Activated CD8-positive, alpha-beta memory T cell treated with anti-CD3 and anti-CD28 coated beads, Interleukin-2, amount 50 U/mL, for 1 hour (primary cell): ENCODE measurements around the gene CRADD.
"Not testable (repeated sequence)": the region's sequence is repeated elsewhere in the genome, so short reads cannot be mapped to it uniquely, and the experiment has no call there.

Experiments used
- DNase-seq: peaks from one replicate; pipeline ENCODE4 v3.0.0-alpha.2; 2020; ENCODE audit errors: extremely low read depth

CRADD gene

DNA sequence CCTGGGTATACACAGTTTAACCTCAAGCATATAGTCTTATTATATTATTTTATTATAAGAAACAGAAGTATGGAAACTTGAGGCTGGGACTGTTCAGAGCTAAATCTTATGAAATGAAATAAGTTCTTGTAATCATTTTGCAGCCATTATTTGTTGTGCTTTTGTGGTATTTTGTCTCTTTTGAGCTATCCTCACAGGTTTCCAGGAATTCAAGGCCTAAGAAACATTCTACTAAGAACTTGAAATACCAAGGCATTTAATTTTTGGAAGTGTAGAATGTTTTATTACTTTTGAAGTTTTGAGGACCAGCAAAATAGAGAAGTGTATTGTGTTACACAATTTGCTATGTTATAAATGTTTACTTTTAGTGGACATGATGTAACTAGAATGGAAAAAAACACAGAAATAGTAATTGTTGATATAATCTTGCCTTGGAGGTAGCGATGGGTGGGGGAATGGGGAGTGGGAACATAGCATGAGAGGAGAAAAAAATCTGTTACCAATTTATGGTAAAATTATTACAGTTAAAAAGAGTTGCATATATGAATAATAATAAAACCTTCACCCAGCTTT is 81.7 kb downstream of the CRADD start:
- DNase-seq: no peak

DNA sequence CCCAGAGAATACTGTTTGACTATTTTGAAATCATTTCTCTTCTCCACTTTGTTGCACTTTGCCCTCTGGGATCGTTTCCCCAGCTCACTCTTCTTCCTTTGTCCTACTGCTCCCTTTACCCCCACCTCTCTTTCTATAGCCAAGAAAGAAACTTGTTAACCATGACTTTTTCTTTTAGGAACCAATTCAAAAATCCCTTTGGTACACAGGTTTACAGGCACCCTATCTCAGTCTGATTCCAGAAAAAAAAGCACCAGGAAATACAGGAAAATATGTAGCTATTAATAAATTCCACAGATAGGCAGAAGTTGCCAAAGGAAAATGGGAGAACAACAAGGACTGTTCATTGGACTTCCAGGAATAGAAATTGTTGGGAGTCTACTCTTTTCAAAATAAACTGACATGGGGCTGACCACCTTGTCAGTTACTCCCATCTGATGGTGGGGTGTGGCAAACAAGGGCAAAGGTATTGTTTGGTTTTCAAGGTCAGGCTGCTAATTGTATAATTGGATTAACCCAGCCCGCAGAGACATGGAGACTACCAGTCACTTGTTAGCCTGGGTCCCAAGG is 82.4 kb downstream of the CRADD start:
- no peak for DNase-seq

DNA sequence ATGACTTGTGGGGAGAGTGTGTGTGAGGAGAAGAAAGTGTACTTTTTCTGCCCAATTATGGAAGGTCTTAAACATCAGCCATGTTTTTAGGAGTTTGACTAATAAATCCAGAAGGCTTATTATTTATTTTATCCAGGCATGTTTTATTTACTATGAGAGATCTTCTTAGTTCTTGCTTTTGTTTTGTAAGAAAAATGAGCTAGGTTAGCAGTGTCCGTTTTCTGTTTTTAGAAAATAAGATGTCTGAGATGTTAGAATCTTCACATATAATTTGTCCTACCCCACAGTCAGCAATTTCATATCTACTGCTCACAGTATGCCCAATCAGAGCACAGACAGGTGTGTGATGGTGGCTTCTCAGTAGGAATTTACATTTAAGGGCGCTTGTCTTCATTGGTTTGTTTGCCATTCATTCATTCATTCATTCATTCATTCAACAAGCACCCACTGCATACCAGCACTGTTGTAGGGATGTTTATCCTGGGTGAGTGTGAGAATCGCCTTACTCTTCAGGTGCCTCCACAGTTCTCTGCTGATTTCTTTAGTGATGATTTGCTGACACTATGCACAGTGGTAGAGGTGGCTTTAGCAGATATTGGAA is 83.2 kb downstream of the CRADD start:
- DNase-seq: no peak

DNA sequence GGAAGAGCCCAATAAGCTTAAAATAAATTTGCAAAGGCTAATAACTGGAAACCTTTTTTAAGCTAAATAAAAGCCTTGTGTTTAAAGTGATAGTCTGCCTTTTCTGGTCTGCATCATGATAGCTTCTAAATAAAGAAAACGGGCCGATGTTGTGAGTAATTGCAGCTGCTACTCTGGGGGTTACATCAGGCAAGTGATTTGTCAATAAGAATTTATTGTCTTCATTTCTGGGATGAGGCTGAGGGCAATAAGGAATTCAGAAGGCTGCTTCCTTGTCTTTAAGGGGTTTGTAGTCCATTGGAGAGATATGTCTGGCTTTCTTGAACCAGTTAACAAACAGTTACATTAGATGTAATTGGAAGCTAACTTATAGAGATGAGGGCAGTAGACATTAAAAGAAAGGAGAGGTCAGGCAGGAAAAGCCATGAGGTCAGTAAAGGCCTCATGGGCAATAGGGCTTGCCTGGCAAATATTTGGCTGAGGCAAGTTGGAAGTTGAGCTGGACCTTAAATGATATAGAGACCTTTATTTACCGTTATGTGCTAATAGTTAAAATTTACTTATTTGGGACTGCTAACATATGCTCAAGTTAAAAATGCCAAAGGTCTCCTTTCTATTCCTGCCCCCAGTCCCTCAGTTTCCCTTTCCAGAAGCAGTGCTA is 85.0 kb downstream of the CRADD start:
- DNase-seq: no peak

DNA sequence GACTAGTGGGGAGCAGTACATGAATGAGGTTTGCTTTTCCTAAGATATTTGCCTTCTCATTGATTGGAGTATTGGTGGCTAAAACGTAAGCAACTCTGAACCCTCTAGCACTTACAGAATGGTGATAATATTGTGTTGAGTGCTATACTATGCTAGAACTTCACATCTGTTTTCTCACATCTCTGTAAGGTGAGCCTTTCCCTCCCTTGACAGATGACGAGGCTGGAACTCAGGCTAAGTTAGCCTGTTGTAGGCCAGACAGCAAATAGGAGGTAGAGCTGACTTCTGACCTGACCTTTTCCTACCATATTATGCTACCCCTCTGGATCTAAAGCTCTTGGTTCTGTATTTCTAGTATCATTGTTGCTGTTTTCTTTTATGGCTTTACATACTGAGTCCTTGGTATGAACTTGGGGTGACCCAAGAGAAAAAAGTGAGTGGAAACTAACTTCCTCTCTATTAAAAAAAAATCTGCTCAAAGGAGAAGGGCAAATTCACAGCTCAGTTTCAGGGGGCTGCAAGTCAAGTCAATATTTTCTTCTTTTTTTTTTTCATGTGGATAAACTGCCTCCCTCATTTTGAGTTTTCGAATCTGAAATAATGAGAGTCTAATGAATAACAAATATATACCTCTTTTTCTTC is 85.9 kb downstream of the CRADD start:
- no peak for DNase-seq

DNA sequence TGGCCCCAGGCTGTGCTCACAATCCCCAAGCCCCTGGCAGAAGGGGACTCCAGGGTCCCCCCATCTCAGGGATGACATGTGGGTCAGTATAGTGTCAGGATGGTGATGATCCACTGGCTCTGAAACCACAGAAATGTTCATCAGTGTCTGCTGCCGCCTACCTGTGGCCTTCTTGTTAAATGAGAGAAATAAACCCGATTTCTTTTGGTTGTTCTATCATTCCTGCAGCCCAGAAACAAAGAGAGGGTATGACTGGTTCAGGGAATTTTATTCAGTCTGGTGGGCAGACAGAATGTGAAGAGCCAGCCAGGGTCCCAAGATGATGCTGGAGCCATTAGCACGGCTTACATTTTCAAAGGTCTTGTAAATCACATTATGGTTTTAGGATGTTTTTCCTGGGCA is 86.6 kb downstream of the CRADD start:
- no peak for DNase-seq

DNA sequence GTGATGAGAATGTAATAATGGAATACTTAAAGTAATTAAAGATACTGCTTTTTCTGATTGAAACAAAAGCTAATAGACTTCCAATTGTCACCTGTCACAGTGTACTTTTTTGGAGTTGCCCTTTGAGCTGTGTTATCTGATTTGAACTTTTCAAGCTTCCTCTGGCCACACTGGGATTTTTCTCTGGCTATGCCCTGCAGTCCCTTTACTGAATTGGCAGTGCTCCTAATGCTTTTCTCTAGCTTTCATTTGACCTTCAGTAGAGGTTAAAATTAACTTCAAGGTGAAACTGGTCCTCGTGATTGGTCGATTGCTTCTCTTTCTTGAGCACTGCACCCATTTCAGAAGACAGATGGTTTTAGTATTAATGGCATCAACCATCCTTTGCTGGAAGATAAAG is 89.2 kb downstream of the CRADD start:
- DNase-seq: no peak

DNA sequence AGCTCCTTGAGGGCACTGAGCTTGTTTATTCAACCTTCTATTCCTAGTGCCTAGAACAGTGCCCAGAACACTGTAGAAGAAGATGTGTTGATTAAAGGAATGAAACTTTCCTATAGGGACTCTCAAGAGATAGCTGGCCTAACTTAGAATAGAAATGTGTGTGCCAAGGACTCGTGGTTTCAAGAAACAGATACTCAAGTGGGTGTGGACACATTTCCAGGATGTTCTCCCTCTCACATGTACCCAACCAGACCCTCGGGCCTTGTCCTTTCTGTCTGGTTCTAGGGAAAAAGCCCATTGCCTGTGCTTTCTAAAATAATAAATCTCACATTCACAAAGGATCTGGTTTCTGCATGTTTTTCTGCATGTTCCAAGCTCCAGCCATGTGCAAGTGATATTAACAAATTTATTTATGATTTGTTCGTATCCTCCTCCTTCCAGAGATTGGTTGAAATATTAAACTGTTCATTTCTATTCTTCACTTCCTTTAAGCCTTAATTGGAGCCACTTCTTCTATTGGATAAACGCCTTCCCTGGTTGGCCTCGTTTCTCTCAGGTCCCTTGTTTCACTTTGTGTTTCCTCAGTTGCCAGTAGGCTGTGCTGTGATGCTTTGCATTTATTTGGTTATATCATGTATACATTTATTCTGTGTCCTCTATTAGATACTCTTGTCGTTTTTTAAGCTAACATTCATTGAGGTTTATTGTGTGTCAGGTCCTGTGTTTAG is 89.8 kb downstream of the CRADD start:
- no peak for DNase-seq

DNA sequence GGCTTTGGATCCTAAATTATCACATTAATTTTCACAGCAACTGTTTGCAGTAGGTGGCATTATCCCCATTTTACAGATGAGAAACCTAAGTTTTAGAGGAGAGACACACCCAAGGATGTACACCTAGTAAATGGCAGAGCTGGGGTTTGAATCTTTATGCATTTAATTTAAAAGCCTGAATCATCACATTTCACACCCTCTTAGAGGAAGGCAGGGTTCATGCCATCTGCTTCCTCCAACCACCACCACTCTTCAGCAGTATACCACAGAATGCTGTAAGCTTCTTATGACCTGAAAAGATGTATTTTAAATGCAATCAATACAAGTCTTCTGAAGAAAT is 90.3 kb downstream of the CRADD start:
- DNase-seq: no peak

DNA sequence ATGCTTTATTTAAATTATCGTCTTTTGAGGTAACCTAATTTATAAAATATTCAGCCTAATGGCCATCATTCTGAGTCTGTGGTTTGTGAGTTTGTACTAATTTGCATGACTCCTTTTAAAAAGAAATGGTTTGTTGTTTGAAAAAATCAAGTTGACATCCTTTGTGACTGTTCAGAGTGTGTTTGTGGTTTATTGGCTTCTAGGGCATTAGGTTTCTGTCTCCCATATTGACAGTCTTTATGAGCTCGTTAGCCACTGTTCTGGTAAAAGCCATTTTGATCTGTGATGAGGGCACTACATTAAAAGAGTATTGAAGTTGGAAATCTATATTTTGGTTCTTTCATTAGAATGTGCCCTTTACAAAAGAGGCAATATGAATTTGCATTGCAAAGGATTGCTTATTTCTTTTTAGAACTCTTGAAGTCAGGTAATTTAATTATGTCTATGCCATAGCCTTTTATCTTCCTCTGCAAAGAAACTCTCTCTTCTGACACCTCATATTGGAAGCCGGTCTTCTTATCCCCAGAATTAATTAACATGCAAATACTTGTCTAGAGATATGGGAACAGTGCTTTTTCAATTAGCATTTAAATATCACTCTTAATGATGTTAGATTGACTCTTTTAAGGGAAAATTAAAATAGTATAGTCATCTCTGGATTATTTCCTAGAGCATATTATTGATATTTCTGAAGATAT is 95.0 kb downstream of the CRADD start:
- DNase-seq: no peak

DNA sequence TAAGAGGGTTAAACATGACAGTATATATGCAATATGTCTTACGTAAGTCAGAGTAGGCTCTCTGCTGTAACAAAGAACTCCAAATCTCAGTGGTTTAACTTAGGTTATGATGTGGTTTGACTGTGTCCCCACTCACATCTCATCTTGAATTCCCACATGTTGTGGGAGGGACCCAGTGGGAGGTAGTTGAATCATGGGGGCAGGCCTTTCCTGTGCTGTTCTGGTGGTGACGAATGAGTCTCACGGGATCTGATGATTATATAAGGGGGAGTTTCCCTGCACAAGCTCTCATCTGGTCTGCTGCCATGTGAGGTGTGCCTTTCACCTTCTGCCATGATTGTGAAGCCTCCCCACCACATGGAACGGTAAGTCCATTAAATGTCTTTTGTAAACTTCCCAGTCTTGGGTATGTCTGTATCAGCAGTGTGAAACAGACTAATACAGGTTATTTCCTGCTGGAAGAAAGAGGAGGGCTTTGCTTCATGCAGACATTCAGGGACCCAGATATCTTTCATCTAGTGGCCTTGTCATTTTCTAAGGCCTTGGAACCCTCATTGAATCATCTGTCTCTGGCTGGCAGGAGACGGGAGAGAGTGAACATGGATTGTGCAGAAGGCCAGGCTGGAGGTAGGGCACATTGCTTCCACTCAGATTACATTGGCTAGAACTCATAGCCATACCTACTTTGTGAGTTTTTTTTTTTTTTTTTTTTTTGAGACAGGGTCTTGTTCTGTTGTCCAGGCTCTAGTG is 96.1 kb downstream of the CRADD start:
- DNase-seq: no peak

DNA sequence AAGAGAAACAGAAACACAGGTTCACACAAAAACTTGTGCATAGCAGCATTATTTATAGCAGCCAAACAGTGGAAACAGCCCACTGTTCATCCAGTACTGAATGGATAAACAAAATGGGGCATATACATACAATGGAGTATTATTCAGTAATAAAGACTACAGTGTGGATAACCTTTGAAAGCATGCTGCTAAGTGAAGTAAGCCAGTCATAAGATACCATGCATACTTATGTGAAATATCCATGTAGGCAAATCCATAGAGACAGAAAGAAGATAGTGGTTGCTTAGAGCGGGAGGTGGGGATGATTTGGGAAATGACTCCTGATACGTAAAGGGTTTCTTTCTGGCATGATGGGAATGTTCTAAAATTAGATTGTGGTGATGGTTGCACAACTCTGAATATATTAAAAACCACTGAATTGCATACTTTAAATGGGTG is 99.4 kb downstream of the CRADD start:
- DNase-seq: no peak

DNA sequence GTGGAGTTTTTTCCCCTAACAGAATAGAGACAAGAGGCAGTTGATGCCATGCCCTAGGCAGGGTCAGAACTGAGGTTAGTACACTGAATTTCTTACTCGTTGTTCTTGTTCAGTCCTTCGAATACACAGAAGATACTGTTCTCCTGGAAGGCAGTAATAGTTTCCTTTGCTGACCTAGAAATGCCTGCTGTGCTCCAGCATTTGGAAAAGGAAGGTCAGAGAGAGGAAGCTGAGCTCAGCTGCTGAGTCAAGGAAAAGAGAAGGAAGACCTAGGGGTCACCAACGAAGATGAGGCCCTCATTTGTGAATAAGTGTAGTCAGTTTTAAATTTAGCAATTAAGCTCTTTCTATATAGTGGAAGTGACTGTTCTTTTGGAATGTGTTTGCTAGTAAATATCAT is 100.1 kb downstream of the CRADD start:
- DNase-seq: no peak

DNA sequence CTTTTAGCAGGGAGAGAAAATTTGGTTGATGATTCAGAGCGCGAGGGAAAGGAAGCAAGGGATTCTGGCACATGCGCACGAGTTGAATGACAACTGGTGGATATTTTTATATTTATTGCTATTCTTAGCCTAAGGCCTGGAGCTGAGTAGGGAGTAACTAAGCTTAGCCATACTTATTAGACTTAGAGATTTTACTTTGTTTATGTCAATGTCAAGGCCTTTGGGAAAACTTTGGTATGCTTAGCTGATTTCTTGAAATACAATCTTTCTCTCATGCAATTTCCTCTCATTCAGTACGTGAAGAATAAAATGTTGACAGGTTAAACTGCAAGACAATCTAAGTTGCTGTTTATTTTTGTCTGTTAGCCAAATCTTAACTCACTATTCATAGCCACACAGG is 101.1 kb downstream of the CRADD start:
- DNase-seq: no peak

DNA sequence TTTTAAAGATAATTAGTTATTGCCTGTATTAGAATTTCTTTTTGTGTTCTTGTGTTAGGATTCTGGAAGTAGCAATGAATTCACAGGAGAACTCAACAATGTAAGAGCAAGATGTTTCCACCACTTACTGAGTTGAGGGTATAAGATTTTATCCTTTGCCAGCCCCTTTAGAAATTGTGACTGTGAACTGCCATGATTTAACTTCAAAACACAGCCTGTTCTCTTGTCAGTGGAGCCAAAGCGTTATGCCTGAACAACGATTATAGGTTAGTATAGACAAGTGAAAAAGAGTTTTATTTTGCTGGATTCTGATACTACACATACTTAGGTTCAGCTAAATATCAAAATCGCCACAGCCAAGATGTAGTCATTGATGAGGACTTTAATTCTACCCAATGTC is 101.6 kb downstream of the CRADD start:
- no peak for DNase-seq

DNA sequence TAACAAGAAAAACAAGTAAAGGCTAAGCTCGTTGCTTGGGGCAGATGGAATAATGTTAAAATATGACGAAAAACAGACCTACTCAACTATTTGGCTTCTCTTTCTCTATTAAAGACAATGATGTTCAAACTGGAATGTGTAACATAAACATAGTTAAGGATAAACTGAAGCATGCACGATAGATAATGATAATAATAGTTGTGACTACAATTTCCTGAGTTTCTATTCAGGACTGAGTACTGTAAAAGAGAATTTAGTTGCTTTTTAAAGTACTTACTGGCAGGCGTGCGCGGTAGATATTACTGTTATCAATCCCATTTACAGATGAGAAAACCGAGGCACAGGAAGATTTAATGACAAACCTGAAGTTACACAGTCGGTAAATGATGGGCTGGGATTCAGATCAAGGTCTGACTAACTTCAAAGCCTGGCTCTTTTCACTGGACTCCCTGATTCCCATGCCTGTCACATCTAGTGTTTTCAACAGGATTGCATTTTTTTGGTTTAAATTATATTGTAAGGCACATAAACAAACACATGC is 103.0 kb downstream of the CRADD start:
- DNase-seq: no peak

DNA sequence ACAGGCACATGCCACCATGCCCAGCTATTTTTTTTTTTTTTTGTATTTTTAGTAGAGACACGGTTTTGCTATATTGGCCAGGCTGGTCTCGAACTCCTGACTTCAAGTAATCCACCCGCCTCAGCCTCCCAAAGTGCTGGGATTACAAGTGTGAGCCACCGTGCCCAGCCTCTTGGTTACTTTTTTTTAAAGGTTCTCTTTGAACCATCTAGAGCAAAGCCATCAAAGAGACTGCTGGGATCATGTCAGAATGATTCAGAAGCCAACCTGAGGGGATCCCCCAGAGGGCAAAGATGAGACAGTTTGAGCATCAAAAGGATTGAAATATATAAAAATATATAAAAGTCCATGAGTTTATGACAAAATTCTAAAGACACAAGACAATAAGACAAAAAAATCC is 103.7 kb downstream of the CRADD start:
- not testable (repeated sequence) for DNase-seq

DNA sequence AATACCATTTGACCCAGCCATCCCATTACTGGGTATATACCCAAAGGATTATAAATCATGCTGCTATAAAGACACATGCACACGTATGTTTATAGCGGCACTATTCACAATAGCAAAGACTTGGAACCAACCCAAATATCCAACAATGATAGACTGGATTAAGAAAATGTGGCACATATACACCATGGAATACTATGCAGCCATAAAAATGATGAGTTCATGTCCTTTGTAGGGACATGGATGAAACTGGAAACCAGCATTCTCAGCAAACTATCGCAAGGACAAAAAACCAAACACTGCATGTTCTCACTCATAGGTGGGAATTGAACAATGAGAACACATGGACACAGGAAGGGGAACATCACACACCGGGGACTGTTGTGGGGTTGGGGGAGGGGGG is 104.8 kb downstream of the CRADD start:
- DNase-seq: not testable (repeated sequence)

DNA sequence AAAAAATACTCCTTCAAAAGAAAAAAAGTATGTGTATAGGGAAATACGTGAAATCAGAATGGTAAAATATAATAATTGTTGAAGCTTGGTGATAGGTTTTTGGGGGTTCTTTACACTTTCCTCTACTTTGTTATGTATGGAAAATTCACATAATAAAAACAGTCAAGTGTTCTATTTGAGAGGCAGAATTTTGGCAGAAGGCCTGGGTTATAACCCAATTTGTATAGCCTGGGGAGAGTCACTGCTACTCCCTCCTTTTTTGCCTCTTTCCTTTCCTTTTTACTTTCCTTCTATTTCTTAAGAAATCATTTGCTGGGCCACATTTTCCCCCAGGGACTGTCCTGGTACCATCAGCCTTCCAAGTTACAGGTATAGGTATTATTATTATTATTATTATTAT is 105.7 kb downstream of the CRADD start:
- DNase-seq: no peak

DNA sequence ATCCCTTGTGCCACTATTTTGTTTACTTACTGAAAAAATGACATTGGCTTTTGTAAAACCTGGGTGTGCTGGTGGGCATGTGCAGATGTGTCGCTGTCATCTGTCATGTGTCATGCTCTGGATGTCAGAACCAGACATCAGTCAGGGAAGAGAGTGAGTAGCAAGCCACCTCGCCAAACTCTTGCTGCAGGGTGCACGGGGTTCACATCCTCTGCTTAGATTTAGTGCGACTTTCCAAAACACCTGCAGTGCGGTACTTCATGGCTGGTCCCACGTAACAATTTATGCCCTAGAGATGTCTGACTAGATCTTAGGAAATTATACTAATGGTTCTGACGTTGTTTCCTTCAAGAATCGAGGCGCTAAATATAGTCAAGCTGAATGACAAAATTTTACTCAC is 106.7 kb downstream of the CRADD start:
- DNase-seq: no peak
